ENCODE data around the gene TBC1D10B.

TBC1D10B gene

GRCh38 chr16:30370456-30371247 is at the start of gene TBC1D10B:
TSS of gene TBC1D10B (minus strand) at chr16:30370494. CDS start at chr16:30370183, 311 bp downstream.
- peak; percentile 99 for DNase-seq

- DNase-seq: no peak
Measured at GRCh38 chr16:30418350-30419181, 48.3 kb upstream of the TBC1D10B start.

GRCh38 chr16:30417529-30418349 is 47.4 kb upstream of the TBC1D10B start:
- DNase-seq: peak; percentile 85

DNA sequence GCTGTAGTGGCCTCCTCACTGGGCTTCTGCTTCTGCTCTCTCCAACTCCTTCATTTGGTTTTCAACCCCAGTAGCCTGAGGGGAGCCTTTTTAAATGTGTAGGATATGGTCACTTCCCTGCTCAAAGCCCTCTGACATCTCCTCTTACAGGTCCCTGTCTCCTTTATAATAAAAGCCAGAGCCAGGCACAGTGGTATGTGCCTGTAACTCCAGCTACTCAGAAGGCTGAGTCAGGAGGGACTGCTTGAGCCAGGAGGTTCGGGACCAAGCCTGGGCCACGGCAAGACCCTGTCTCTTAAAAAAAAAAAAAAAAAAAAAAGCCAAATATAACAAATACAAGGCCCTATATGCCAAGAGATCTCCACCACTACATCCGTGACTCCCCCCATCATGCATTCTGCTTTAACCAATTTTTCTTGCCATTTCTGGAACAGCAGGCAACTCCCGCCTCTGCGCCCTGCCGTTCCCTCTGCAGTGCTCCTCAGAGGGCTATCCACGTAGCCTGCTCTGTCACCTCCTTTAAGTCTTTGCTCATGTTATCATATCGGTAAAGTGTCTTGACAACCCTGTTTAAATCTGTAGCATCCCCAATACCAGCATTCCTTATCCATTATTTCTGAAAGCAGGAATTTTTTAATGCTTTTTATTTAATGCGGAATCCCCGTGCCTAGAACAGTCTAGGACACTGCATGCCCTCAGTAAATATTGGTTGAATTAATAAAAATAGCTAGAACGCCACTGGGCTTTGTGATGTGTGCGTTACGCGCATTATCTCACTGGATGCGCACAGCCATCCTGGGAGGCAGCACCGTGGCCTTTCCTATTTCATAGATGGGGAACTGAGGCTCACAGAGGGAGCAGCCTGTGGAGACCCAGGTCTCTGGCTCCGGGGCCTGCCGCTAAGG is 46.6 kb upstream of the TBC1D10B start:
- DNase-seq: no peak

- DNase-seq: no peak
Measured at GRCh38 chr16:30416047-30416603, 45.8 kb upstream of the TBC1D10B start.

DNA sequence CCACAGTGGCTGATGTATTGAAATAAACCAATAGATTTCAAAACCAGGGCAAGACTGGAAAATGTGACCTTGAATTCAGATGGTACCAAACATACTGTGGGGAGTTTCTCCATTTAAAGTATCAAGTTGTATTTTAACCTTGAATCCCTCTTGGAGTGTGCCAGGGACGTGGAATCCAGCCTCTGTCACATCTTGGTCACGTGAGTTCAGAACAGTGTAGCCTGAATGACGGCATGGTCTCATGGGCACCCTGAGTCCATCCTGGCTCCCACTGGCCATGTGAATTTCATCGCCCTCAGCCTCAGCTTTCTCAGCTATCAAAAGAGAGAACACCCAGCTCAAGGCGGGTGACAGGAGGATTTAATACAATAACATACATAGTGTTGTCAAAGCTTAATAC is 43.9 kb upstream of the TBC1D10B start:
- DNase-seq: no peak

DNA sequence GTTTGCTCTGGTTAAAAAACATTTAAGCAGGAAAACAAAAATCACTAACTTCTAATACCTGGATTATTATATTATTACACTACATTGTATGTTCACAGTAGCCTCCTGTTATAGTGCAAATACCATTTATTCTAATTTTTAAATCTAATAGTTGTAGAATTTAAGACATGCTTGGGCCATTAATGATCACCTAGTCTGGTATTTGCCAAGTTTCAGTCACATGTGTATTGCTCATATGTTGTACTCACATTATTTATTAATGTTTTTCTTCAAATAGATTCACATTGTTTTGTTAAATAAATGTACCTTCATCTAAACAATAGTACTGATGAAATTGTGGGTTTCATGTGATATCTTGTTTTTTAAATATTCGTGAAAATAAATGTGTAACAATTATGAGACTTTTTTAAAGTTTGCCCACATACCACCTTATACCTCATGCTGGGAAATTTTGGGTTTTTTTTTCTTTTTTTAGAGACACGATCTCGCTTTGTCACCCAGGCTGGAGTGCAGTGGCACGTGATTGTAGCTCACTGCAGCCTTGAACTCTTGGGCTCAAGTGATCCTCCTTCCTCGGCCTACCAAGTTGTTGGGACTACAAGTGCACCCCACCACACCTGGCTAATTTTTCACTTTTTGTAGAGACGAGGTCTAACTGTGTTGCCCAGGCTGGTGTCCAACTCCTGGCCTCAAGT is 43.0 kb upstream of the TBC1D10B start:
- no peak for DNase-seq

DNA sequence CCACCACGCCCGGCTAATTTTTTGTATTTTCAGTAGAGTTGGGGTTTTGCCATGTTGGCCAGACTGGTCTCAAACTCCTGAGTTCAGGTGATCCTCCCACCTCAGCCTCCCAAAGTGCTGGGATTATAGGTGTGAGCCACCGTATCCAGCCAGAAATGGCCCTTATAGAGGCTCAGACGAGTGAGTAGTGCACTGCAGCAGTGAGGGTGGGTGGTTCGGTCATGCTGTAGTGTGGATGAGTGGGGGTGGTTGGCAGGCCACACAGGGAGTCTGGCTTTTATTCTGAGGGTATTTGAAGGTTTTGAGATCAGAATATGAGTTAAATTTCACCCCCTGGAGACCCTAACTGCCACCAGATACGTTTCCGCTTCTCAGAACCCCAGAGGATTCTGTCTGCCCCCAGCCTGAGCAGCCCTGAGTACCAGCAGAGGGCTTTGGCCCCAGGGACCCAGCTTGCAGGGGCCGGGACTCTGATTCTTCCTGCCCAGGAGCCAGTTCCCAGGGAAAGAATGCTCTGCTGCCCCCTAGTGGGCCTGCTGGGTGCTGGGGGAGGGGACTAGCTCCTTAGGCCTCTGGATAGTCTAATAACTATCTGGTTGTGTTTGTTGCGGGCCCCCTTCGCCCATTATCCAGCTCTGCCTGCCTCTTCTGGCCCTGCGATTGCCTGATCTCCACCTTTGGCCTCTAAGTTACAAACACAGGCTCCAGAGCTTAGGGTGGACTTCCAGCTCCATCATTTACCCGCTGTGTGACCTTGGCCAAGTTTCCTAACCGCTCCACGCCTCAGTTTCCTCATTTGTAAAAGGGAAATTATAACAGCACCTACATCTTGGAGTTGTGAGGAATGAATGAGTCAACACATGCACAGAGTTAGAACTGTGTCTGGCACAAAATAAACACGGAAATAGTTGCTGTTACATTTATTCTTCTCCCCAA is 39.1 kb upstream of the TBC1D10B start:
- peak; percentile 95 for DNase-seq

DNA sequence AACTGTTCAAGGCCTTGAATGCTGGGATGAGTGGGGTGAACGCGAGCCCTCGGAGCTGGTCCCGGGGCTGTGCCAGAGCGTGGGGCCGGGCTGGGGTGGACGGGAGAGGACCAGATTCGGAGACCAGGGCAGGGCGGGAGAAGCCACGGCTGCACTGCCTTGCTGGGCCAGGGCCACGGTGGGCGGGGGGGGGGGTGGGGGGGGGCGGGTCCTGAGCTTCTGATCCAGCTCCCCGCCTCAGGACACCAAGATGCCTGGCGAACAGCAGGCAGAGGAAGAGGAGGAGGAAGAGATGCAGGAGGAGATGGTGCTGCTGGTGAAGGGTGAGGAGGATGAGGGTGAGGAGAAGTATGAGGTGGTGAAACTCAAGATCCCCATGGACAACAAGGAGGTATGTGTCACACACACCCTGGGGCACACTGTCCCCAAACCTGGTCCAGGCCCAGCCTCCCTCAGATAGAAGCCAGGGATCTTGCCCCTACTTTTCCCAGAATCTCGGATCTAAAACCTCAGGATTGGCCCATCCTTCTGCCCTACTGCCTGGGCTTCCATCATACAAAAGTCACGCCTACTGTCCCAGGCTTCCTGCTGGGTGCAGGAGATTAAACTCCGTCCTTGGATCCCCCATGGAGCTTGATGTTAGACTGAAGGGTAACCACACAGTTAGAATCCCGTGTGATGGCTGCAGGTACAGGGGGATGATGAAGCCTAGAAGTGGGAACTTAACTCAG is 37.7 kb upstream of the TBC1D10B start:
- no peak for DNase-seq

GRCh38 chr16:30407102-30407803 is 37.0 kb upstream of the TBC1D10B start, which contains the start of gene ZNF771:
TSS of gene ZNF771 (plus strand) at chr16:30407606. CDS start at chr16:30408054, 448 bp downstream.
- peak; percentile 84 for DNase-seq

GRCh38 chr16:30406795-30407101 is 36.5 kb upstream of the TBC1D10B start:
- no peak for DNase-seq

- DNase-seq: no peak
Measured at GRCh38 chr16:30401768-30402425, 31.6 kb upstream of the TBC1D10B start.

DNA sequence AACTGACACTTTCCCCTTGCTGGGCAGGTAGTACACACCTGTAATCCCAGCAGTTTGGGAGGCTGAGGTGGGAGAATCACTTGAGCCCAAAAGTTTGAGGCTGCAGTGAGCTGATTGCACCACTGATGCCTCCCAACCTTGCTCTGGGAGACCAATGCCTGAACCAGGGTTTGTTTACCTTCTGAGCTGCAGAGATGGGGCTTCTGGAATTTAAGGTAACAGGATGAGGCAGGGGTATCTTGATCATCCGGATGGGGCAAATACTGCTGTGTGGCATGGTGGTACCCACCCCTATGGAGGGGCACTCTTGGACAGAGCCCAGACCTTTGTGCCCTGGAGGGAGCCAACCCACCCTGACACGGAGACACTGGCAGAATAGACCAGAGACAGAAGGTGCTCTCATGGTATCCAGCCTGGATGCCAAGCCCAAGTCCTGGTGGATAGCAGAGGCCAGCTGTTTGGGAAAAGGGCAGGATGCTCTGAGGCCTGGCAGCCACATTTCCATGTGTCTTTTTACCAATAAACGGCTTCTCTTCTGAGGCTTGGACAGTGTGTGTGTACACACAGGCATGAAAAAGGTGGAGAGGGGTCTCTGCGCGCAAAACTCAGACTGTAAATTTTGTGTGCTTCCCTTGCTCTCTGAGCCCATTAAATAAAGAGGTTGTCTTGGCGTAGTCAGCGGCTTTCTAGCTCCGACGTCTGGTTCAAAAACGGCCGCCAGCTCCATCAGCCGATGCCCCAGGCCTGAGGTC is 29.3 kb upstream of the TBC1D10B start:
- DNase-seq: no peak

DNA sequence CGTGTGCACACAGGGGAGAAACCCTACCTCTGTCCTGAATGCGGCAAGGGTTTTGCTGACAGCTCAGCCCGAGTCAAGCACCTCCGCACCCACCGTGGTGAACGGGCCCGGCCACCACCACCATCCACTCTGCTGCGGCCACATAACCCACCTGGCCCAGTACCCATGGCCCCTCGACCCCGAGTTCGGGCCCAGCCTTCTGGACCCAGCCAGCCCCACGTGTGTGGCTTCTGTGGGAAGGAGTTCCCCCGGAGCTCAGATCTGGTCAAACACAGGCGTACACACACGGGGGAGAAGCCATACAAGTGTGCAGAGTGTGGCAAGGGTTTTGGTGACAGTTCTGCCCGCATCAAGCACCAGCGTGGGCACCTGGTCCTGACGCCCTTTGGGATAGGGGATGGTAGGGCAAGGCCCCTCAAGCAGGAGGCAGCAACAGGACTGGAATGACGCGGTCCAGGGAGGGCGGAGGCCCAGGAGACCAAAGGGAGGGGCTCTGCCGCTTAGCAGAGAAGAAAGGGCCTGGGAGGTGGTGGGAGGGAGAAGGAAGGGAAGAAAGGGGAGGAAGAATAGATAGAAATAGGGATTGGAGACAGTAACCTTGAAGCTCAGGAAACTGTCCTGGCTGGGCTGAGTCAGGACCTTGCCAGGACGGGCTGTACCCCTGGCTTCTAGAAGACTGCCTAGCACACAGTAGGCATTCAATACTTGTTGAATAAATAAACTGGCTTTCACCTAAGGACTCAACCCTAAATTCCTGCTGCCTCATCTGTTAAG is 28.6 kb upstream of the TBC1D10B start:
- no peak for DNase-seq

DNA sequence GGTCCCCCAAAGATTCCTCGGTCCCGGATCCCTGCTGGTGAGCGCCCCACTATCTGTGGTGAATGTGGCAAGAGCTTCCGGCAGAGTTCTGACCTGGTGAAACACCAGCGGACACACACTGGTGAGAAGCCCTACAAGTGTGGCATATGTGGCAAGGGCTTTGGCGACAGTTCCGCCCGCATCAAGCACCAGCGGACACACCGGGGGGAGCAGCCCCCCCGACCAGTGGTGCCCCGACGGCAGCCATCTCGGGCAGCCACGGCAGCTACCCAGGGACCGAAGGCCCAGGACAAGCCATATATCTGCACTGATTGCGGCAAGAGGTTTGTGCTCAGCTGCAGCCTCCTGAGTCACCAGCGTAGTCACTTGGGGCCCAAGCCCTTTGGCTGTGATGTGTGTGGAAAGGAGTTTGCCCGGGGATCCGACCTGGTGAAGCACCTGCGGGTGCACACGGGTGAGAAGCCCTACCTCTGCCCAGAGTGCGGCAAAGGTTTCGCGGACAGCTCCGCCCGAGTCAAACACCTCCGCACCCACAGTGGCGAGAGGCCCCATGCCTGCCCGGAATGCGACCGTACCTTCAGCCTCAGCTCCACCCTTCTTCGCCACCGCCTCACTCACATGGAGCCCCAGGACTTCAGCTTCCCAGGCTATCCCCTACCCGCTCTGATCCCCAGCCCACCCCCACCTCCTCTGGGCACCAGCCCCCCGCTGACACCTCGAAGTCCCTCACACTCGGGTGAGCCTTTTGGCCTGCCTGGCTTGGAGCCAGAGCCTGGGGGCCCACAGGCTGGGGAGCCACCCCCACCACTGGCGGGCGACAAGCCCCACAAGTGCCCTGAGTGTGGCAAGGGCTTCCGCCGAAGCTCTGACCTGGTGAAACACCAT is 27.7 kb upstream of the TBC1D10B start:
- DNase-seq: no peak

All from activated CD4-positive, alpha-beta T cell treated with anti-CD3 and anti-CD28 coated beads, Interleukin-2, amount 50 U/mL, for 1 hour (primary cell).